Upper lobe of left lung (tissue), 4 donors: ENCODE measurements around the gene KCNIP3.

Experiments
- POLR2AphosphoS5 ChIP-seq, 2 donors: sonication (generic); formaldehyde crosslinking; IDR thresholded peaks; one replicate each; pipeline ENCODE4 v1.5.1; 2017; ENCODE audit warnings: antibody characterized with exemption in 2 of 2
- TF ChIP-seq, protein P1 (sequence below), 6 experiments: fragments of 450-650 bp in 4 of 6; fragments of 200-600 bp in 2 of 6; sonication (generic) in 2 of 6; IDR thresholded peaks; one replicate each; pipeline ENCODE4 v1.5.1; 2016 to 2019; ENCODE audit warnings: antibody characterized with exemption in 6 of 6

DNA sequence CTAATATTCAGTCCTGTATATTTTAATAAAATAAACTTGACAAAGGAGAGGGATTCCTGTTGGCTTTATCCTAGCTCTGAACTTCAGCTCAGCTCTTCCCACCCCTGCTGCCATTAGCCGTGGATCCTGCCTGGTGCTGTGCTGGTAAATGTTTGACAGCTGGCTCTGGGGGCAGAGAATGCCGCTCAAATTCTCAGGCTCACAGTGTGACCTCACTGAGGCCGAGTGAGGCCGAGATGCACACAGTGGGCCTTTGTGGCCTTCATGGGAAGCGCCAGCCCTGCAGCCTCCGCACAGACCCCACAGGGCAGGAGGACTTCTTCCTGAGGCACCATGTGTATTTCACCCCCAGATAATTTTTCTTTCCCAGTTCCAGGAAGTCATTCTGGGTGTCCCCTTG lies 88.9 kb downstream of the KCNIP3 start:
- TF ChIP-seq POLR2AphosphoS5 (IDR thresholded peaks at IDR 0.05): no peak
- TF ChIP-seq, protein P1, sequence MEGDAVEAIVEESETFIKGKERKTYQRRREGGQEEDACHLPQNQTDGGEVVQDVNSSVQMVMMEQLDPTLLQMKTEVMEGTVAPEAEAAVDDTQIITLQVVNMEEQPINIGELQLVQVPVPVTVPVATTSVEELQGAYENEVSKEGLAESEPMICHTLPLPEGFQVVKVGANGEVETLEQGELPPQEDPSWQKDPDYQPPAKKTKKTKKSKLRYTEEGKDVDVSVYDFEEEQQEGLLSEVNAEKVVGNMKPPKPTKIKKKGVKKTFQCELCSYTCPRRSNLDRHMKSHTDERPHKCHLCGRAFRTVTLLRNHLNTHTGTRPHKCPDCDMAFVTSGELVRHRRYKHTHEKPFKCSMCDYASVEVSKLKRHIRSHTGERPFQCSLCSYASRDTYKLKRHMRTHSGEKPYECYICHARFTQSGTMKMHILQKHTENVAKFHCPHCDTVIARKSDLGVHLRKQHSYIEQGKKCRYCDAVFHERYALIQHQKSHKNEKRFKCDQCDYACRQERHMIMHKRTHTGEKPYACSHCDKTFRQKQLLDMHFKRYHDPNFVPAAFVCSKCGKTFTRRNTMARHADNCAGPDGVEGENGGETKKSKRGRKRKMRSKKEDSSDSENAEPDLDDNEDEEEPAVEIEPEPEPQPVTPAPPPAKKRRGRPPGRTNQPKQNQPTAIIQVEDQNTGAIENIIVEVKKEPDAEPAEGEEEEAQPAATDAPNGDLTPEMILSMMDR (IDR thresholded peaks at IDR 0.05): no peak
